Stromal cell of bone marrow (primary cell): Measurements from ENCODE around the gene DCST2.
A peak's percentile ranks its signal among the peaks of the same experiment; 100 is the strongest.

ENCODE experiments used
- DNase-seq: peaks from one replicate; pipeline ENCODE4 v3.0.0-alpha.2; 2012; ENCODE audit warnings: low read depth

Gene DCST2

DNA sequence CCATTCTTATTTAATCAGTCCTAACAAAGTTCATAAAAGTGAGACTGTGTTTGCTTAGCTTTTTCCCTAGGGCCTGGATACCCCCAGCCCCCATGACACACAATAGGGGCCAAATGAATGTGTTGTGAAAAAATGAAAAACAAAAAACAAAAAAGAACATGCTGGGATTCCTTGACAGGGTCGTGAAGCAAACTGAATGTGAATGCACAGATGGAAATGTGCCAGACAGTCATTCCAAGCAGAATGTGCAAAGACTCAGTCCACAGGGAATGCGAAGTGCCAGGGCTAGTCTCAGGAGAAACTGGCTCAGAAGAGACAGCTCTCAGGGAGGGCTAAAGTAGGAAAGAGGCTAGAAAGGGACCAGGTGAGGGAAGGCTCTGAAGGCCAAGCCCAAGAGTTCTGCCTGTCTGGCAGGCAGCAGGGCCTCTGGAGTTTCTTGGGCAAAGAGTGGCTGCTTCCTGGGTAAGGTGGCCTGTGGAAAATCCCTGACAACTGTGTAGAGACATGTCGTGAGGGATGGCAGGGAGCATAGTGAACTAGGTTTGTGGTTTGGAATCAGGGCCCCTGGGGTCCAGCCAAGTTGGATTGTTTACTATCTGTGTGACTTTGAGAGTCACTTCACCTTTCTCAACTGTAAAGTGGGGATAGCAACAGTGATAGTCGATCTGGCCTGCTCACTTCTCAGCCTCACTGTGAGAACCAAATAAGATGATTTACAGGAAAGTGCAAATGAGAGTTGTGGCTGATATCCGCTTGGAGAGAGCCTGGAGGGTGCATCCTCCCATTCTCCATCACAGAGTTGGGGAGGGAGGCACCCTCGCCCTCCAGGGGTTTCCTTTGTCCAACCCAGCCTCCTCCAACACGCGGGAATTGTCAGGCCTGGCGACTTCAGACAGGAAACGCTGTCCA, 16.3 kb upstream of the DCST2 start:
- DNase-seq, result no peak

GRCh38 chr1:155048449-155049334, 15.1 kb upstream of the DCST2 start:
- DNase-seq, result no peak

DNA sequence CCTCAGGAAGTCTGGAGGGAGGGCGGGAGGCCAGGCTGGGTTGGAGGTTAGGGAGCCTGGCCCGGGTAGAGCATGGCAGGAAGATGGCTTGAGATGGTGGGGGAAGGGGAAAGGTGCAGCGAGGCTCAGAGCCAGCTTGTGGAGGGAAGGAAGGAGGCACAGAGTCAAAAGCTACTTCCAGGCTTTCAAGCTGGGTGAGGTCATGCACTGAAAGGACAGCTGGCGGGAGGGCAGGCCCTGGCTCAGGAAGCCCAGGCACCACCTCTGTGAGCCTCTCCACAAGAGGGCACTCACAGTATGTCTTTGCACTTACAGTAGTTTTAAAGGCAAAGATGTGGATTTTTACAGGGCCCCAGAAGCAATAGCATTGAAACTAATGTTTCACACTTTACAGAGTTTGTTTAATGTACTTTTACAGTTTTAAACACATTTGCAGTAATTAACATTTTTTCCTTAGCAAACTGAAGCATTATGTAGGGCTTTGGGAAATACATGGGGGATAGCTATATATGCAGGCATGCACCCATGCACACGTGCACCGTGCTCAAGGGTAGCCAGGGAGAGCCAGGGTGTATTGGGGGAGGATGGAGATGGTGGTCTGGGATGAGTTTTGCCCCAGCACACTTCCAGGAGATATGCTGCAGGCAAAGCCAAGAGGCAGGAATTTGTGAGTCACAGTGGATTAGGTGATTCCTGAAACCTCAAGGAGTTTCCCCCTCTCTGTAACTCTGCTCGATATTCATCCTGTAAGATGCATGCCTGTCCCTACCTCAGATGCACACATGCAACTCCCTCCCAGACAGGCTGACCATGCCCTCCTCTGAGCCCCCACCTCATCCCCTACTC, 11.5 kb upstream of the DCST2 start:
- peak; percentile 67 for DNase-seq

- no peak for DNase-seq
Measured at GRCh38 chr1:155044365-155044764, 10.8 kb upstream of the DCST2 start.

GRCh38 chr1:155043793-155044192, 10.2 kb upstream of the DCST2 start:
- DNase-seq, result no peak

- DNase-seq, result no peak
Measured at GRCh38 chr1:155043301-155043702, 9.7 kb upstream of the DCST2 start.

DNA sequence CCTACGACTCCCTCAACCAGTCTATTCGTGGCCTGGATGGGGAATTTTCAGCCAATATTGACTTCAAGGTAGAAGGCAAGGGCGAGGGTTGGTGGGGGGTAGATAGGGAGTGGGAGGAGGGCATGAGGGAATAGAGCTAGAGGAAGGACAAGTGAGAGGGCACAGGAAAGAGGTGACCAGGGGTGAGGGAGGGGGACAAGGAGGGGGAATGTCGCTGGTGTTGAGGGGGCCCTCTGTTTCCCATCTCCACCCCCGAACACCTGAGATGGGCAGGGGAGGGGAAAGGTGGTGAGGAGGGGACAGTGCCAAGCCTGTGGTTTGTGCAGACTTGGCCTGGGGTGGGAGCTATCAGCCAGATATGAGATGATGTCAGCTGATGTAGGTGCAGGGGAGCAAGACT, 9.2 kb upstream of the DCST2 start:
- no peak for DNase-seq

DNA sequence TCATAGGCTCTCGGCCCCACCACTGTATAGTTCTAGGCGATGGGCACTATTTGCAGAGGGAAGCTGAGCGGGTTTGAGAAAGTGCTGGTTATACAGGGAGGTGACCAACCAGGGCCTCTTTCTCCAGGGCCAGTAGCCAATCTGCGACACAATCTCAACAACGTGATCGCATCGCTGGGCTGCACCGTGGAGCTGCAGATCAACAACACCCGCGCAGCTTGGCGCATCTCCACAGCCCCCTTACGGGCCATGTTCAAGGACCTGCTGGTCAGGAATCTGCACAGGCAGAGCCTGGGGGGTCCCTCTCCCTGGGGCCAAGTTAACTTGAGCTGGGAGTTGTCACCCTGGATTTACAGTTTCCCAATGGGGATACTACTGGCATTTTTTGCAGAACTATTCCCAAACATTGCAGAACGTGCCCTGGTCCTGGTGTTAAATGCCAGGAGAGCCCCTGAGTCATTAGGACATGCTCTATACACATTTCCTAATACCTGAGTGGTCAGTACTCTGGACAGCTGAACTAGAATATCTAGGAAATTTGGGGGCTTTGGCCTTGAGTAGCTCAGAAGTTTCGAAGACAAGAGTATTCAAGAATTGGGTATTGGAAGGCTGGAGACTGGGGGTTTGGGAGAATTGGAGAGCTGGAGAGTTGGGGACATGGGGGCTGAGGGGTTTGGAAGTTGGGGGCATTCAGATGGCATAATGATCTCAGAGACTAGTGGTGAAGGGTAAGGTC, 6.9 kb upstream of the DCST2 start:
- DNase-seq, result no peak

GRCh38 chr1:155039308-155039669, 5.7 kb upstream of the DCST2 start:
- no peak for DNase-seq

DNA sequence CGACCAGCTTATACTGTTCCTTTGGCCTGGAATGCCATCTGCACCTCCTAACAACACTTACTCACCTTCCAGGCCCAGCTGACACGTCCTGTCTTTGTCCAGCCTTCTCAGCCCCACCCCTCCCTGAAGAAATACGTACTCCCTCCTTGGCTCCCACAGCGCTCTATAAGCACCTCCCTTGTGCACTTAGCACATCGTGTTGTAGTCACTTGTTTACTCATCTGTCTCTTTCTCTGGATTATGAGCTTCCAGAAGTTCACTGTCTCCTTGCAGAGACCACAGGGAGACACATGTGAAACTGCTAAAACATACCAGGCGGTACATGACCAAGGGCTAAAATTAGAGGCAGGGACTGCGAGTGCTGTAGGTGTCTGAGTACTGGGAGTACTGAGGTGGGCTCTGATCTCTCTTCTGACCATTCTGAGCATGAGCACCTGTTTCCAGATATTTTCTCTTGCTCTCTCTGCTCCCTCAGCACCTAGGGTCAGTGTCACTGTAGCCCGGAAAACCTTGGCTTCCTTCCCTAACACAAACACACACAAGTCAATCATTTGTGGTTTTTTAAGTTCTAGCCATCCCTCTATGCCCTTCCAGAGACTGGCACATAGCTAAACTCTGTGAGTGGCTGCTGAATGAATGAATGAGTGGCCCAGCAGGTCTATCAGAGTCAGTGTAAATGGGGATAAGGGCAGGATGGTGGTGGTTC, 5.2 kb upstream of the DCST2 start:
- DNase-seq, result no peak

DNA sequence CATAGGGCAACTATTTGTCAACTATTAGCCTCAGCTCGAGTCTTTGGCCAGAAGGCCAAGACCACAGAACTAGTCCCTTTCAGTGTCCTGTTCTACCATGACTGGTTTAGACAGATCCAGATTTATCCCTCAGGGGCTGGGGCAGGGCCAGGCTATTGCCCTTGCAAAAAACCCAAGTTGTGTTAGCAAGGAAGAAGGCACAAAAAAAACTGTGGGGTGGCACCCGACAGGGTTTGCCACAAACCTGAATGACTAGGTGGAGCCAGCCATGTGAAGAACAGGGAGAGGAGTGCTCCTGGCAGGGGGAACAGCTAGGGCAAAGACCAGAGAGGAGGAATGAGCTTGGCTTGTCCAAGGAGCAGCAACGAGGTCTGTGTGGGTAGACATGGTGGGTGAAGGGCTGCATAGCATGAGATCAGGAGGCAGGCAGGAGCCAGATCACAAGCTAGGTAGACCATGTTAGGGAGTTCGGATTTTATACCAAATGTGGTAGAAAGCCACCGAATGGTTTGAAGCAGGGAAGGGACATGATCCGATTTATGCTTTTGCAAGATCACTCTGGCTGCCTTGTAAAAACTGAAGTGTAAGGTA, 4.4 kb upstream of the DCST2 start:
- DNase-seq, result no peak

DNA sequence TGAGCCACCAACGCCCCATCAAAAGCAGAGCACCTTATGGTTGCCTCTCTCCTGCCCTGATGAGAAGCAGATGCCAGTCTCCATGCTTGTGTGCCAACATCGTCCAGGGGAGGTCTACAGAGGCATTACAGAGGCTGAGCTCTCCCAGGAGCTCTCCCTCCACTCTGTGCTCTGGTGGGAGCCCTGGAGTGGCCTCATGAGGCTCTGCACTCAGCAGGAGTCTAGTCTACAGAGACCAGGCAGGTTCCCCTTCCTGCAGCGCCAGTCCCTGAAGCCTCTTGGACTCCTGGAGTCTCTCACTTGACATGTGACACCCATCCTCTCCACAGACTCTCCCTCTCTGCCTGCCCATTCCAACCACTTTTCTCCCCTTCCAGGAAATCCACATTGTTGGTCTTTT, 3.5 kb upstream of the DCST2 start:
- DNase-seq, result no peak

GRCh38 chr1:155035936-155036335, 2.4 kb upstream of the DCST2 start:
- no peak for DNase-seq

- no peak for DNase-seq
Measured at GRCh38 chr1:155034318-155035208, 982 bp upstream of the DCST2 start.

DNA sequence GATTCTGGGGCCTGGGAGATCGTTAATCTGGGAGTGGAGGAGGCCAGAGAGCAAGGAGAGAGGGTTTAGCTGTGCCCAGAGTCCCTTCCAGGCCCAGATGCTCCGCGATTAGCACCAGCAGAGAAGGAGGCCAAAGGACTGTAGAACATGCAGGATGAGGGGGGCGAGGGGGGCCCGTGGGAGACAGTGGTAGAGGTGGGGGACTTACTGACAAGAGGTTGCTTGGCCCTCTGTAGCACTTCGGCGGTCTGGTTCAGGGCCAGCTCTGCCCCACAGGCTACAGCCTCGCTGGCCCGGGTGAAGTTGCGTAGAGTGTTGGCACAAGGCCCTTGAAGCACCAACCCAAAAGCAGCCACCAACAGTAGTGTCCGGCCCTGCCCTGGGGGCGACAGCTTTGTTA, 695 bp downstream of the DCST2 start:
- DNase-seq, result no peak

DNA sequence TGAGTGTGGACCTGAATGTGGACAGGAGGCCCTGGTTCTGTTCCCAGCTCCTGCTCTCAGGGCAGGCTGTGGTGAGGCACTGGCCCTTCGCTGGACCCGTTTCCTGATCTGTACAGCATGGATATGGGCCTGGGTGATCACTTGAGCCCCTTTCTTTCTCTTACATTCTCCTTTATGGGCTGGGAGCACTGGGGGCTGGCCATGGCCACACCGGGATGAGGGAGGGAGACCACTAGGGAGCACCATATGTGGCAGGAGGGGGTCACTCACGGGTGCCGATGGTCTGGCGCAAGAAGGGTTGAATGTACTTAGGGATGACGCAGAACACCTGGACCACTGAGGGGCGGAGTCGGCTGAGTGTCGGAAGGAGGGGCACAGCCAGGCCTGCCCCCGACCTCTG, 2.7 kb downstream of the DCST2 start:
- no peak for DNase-seq

DNA sequence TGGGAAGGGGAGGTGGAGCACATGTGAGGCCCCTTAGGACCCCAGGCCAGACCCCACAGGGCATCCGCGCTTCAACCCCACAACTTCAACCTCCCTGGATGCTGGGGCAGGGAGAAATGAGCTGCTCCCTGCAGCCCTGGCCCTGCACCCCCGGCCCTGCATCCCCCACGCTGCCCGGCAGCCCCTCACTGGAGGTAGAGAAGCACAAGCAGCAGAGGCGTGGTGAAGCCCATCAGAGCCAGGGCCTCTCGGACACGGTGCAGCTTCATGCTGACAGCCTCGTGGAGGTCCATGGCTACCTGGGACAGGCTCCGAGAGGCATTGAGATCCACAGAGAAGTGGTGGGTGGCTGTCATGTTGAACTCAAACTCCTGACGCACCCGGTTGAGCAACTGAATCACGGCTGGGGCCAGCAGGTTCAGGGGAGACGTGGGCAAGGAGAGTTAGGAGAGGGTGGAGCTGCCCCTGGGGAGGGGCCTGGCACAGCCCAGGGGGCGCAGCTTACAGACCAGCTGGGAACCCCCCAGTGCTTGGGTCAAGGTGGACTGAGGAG, 3.3 kb downstream of the DCST2 start:
- DNase-seq, result no peak

DNA sequence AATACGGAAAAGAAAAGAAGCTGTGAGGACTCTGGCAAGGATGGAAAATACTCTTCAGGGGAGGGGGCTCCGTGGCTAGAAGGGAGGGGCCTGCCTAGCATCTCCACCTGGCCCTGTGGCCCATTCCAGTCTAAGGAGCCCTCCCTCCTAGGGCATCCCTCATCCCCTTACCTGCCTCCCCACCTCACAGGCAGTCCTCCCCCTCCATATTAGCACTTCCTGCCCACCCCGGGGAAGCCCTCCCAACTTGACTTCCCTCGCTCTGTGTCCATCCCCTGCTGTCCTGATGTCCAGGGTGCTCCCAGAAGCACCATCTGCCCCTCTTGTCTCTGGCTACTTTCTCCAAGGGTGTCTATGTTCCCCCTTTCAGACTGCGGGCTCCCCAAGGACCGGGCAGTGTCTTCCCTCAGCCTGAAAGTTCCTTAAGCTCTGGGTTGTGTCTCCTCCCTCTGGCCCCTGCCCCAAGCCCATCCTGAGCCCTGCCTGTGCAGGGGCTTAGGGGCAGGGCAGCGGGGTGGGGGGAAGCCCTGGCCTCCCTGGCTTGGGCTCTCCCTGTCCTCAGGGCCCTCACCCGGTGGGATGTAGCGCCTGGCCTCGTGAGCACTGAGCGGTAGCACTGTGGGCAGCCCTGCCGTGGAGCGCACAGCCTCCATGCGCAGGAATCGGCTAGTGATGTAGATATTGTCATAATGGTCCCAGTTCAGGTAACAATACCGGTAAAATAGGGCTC, 3.9 kb downstream of the DCST2 start:
- no peak for DNase-seq
